Upper lobe of left lung (tissue), 4 donors: ENCODE results near the gene STARD4.

Source experiments
- POLR2AphosphoS5 ChIP-seq, 2 donors: sonication (generic); formaldehyde crosslinking; IDR thresholded peaks; one replicate each; pipeline ENCODE4 v1.5.1; 2017; ENCODE audit warnings: antibody characterized with exemption in 2 of 2
- TF ChIP-seq, protein P1 (sequence below), 6 experiments: fragments of 450-650 bp in 4 of 6; fragments of 200-600 bp in 2 of 6; sonication (generic) in 2 of 6; IDR thresholded peaks; one replicate each; pipeline ENCODE4 v1.5.1; 2016 to 2019; ENCODE audit warnings: antibody characterized with exemption in 6 of 6

DNA sequence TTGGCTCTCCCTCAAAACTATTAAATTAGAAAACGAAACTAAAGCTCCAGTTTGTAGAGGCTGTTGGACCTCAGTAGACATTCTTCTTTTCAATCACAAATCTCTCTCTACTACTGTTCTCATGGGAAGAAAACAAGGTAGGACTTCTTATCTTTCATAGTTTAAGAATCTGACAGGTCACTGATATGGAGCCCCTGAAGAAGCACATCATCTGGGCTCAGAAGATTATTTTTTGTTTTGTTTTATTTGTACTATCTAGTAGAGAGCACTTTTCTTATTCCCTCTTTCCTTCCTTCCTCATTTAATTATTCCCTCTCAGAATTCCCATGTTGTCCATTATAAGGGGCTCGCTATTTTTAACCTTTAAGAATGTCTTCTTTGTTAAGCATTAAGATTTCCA, 26.3 kb downstream of the STARD4 start:
- TF ChIP-seq, protein P1, sequence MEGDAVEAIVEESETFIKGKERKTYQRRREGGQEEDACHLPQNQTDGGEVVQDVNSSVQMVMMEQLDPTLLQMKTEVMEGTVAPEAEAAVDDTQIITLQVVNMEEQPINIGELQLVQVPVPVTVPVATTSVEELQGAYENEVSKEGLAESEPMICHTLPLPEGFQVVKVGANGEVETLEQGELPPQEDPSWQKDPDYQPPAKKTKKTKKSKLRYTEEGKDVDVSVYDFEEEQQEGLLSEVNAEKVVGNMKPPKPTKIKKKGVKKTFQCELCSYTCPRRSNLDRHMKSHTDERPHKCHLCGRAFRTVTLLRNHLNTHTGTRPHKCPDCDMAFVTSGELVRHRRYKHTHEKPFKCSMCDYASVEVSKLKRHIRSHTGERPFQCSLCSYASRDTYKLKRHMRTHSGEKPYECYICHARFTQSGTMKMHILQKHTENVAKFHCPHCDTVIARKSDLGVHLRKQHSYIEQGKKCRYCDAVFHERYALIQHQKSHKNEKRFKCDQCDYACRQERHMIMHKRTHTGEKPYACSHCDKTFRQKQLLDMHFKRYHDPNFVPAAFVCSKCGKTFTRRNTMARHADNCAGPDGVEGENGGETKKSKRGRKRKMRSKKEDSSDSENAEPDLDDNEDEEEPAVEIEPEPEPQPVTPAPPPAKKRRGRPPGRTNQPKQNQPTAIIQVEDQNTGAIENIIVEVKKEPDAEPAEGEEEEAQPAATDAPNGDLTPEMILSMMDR (IDR thresholded peaks at IDR 0.05) = no peak
- TF ChIP-seq POLR2AphosphoS5 (IDR thresholded peaks at IDR 0.05) = no peak
